ENCODE data around the gene ROR1.

- TF ChIP-seq POLR2AphosphoS5 (IDR thresholded peaks at IDR 0.05) (no peak), CTCF (IDR thresholded peaks at IDR 0.05) (no peak), EP300 (IDR thresholded peaks at IDR 0.05) (no peak), POLR2A (IDR thresholded peaks at IDR 0.05; ENCODE audit: low read depth) (no peak)
Observed at GRCh38 chr1:63917571-63918417, 144.0 kb downstream of the ROR1 start.
